GM23338 (cell line): Measurements from ENCODE around the gene CCDC152. TPM values are rescaled to one million over a fixed set of nuclear protein-coding genes. Genes with fewer than 3 reads are reported as not detected.

Experiments
- ATAC-seq: fragments of 200-7000 bp; cut with Tn5 transposase; 3 replicates; pipeline ENCODE4 v1.9.1; 2020
- DNase-seq: peaks from one replicate; pipeline ENCODE4 v3.0.0-alpha.2; 2015; ENCODE audit warnings: low spot score
- H2AFZ ChIP-seq: fragments of 200-600 bp; sonication (generic); 2 replicates; pipeline ENCODE4 v1.8.0; 2016; ENCODE audit warnings: antibody characterized with exemption, mild to moderate bottlenecking, moderate library complexity
- H3F3A ChIP-seq: fragments of 200-600 bp; sonication (generic); replicated peaks from 2 replicates; pipeline ENCODE4 v1.8.0; 2017; ENCODE audit warnings: antibody characterized with exemption, mixed run types, low read depth
- H3K27ac ChIP-seq: fragments of 200-600 bp; sonication (generic); 2 replicates; pipeline ENCODE4 v1.6.1; 2016; ENCODE audit warnings: low read depth
- H3K27me3 ChIP-seq: fragments of 200-600 bp; sonication (generic); 2 replicates; pipeline ENCODE4 v1.8.0; 2016; ENCODE audit warnings: mild to moderate bottlenecking, mixed run types, moderate library complexity; ENCODE audit not compliant: insufficient read depth
- H3K36me3 ChIP-seq: fragments of 200-600 bp; sonication (generic); 2 replicates; pipeline ENCODE4 v1.8.0; 2016; ENCODE audit warnings: mild to moderate bottlenecking; ENCODE audit not compliant: insufficient read depth
- H3K4me1 ChIP-seq: fragments of 200-600 bp; sonication (generic); 2 replicates; pipeline ENCODE4 v1.8.0; 2016; ENCODE audit warnings: mild to moderate bottlenecking, moderate library complexity; ENCODE audit not compliant: insufficient read depth
- H3K4me2 ChIP-seq: fragments of 200-600 bp; sonication (generic); 2 replicates; pipeline ENCODE4 v1.7.1; 2017; ENCODE audit warnings: mixed run types
- H3K4me3 ChIP-seq: fragments of 200-600 bp; sonication (generic); 2 replicates; pipeline ENCODE4 v1.6.1; 2016; ENCODE audit warnings: mixed run types
- H3K79me2 ChIP-seq: fragments of 200-600 bp; sonication (generic); replicated peaks from 2 replicates; pipeline ENCODE4 v1.8.0; 2017; ENCODE audit warnings: mild to moderate bottlenecking; ENCODE audit not compliant: insufficient read depth
- H3K9me2 ChIP-seq: fragments of 200-600 bp; sonication (generic); 2 replicates; pipeline ENCODE4 v1.8.0; 2017; ENCODE audit not compliant: insufficient read depth
- H4K20me1 ChIP-seq: fragments of 200-600 bp; sonication (generic); replicated peaks from 2 replicates; pipeline ENCODE4 v1.8.0; 2017; ENCODE audit warnings: mild to moderate bottlenecking; ENCODE audit not compliant: insufficient read depth
- H3K27ac Mint-ChIP-seq: 2 replicates; pipeline ENCODE4 v1.8.0; 2020; ENCODE audit warnings: inconsistent platforms, mild to moderate bottlenecking, moderate library complexity, mixed read lengths
- H3K27me3 Mint-ChIP-seq: 3 replicates; pipeline ENCODE4 v1.8.0; 2022; ENCODE audit warnings: low read depth, mild to moderate bottlenecking, moderate library complexity, mixed read lengths, inconsistent platforms; ENCODE audit not compliant: insufficient read depth, poor library complexity
- H3K36me3 Mint-ChIP-seq: 3 replicates; pipeline ENCODE4 v1.8.0; 2021; ENCODE audit warnings: low read depth, mild to moderate bottlenecking, inconsistent platforms, moderate library complexity, mixed read lengths
- H3K4me1 Mint-ChIP-seq: 3 replicates; pipeline ENCODE4 v1.8.0; 2020; ENCODE audit warnings: mild to moderate bottlenecking, inconsistent platforms, mixed read lengths
- H3K4me3 Mint-ChIP-seq: 3 replicates; pipeline ENCODE4 v1.8.0; 2021; ENCODE audit warnings: moderate library complexity, mild to moderate bottlenecking, inconsistent platforms, mixed read lengths
- H3K9me3 Mint-ChIP-seq: 3 replicates; pipeline ENCODE4 v1.8.0; 2020; ENCODE audit warnings: moderate library complexity, mild to moderate bottlenecking, inconsistent platforms, mixed read lengths
- CTCF ChIP-seq, 2 experiments: fragments of 200-600 bp in 1 of 2; sonication (generic) in 1 of 2; conservative IDR thresholded peaks; 2 replicates each; pipeline versions ENCODE4 v1.5.1 to v1.6.1; 2016 to 2017; ENCODE audit warnings: antibody characterized with exemption in 2 of 2, low read depth in 2 of 2, mild to moderate bottlenecking in 2 of 2, moderate library complexity in 1 of 2
- EZH2 ChIP-seq: fragments of 200-600 bp; sonication (generic); IDR thresholded peaks from one replicate; pipeline ENCODE4 v1.8.0; 2017; ENCODE audit warnings: antibody characterized with exemption, mild to moderate bottlenecking, low read depth; ENCODE audit not compliant: unreplicated experiment
- EZH2phosphoT487 ChIP-seq: fragments of 200-600 bp; sonication (generic); IDR thresholded peaks from one replicate; pipeline ENCODE4 v1.8.1; 2018; ENCODE audit warnings: antibody characterized with exemption; ENCODE audit not compliant: unreplicated experiment
- JUNB ChIP-seq: IDR thresholded peaks from one replicate; pipeline ENCODE4 v1.6.1; 2016; ENCODE audit warnings: antibody characterized with exemption; ENCODE audit not compliant: unreplicated experiment
- NANOG ChIP-seq: IDR thresholded peaks from 2 replicates; pipeline ENCODE4 v1.6.1; 2016; ENCODE audit warnings: antibody characterized with exemption, borderline replicate concordance
- REST ChIP-seq: IDR thresholded peaks from one replicate; pipeline ENCODE4 v1.6.1; 2018; ENCODE audit warnings: antibody characterized with exemption; ENCODE audit not compliant: unreplicated experiment
- ZNF114 ChIP-seq: fragments of 250-450 bp; sonication (Bioruptor Pico); IDR thresholded peaks from 2 replicates; pipeline ENCODE4 v1.5.0; 2020; ENCODE audit warnings: mild to moderate bottlenecking, moderate library complexity
- ZNF462 ChIP-seq: fragments of 250-450 bp; sonication (Bioruptor Pico); IDR thresholded peaks from 2 replicates; pipeline ENCODE4 v1.5.0; 2020; ENCODE audit warnings: mild to moderate bottlenecking, moderate library complexity
- polyA plus RNA-seq: library from polyadenylated mRNA; unstranded; fragments of >200 nt; fragmentation: Nextera tagmentation; extraction: Ambion mirVana; gene quantifications from 2 replicates; pipeline ENCODE4 v1.2.1, GENCODE V29; 2016
- total RNA-seq: library from RNA; depleted of rRNA; stranded (reverse); fragments of >200 nt; shearing (Covaris generic); gene quantifications from 2 replicates; pipeline ENCODE4 v1.2.3, GENCODE V29; 2014

The CCDC152 gene
- total and polyA plus RNA-seq, 2 experiments from 2014 or later = 16.2 to 75.9 TPM

GRCh38 chr5:42836070-42836769 is 79.6 kb downstream of the CCDC152 start (continued):
- no peak for TF ChIP-seq ZNF114
- no peak for TF ChIP-seq CTCF (conservative IDR thresholded peaks at IDR 0.05; ENCODE audit: low read depth in 2 of 2)
- no peak for TF ChIP-seq NANOG
- TF ChIP-seq EZH2phosphoT487 = no peak

GRCh38 chr5:42837601-42838000 is 81.0 kb downstream of the CCDC152 start:
- Histone ChIP-seq H4K20me1 (no peaks in the 10 kb centered on the region), H3K4me1 (no peaks in the 10 kb centered on the region), H2AFZ (no peak overlapping the region), H3K36me3 (no peaks in the 10 kb centered on the region), H3K27me3 (no peaks in the 10 kb centered on the region), H3K4me3 (no peak overlapping the region), H3K4me2 (no peak overlapping the region), H3K79me2 (no peaks in the 10 kb centered on the region), H3K9me2 (no peaks in the 10 kb centered on the region), H3K27ac (no peak overlapping the region), H3F3A (no peaks in the 10 kb centered on the region)
- Mint-ChIP-seq H3K27ac (no peak overlapping the region), H3K27me3 (peaks cover 4% of the 10 kb centered on the region), H3K4me1 (peaks cover 3% of the 10 kb centered on the region; the same call in 1 of the 3 replicates), H3K4me3 (no peak overlapping the region), H3K36me3 (no peaks in the 10 kb centered on the region; the same call in 2 of the 3 replicates), H3K9me3 (0 out of 3 replicates have a peak, but pooled peaks cover 3% of the 10 kb centered on the region)
- no peak for ATAC-seq
- TF ChIP-seq EZH2 = no peak
- no peak for TF ChIP-seq REST
- TF ChIP-seq JUNB = no peak
- no peak for TF ChIP-seq ZNF462 (CRISPR knock-in tag)
- DNase-seq = no peak
